K562 (cell line): ENCODE measurements around the gene ZNHIT2. TPM values are rescaled to one million over a fixed set of nuclear protein-coding genes. Genes with fewer than 3 reads are reported as not detected.

Experiments used
- BHLHE40 ChIP-seq: IDR thresholded peaks from 2 replicates; pipeline ENCODE4 v1.6.1; 2011; ENCODE audit warnings: low read length, improper control_type of control experiment
- DEAF1 ChIP-seq: fragments of 450-650 bp; formaldehyde crosslinking; IDR thresholded peaks from 2 replicates; pipeline ENCODE4 v1.4.0; 2020; ENCODE audit warnings: mild to moderate bottlenecking, moderate library complexity
- DMBX1 ChIP-seq: fragments of 250-450 bp; sonication (Bioruptor Pico); IDR thresholded peaks from 2 replicates; pipeline ENCODE4 v1.8.0; 2022; ENCODE audit warnings: inconsistent platforms, mild to moderate bottlenecking, moderate library complexity, borderline replicate concordance
- E2F5 ChIP-seq: sonication (generic); formaldehyde crosslinking; IDR thresholded peaks from 2 replicates; pipeline ENCODE4 v1.8.0; 2022; ENCODE audit warnings: mild to moderate bottlenecking, missing genetic modification reagents
- EP300 ChIP-seq: IDR thresholded peaks from 2 replicates; pipeline ENCODE4 v1.6.1; 2012; ENCODE audit warnings: low read length, improper control_type of control experiment
- ESRRB ChIP-seq: fragments of 250-450 bp; sonication (Bioruptor Pico); IDR thresholded peaks from 2 replicates; pipeline ENCODE4 v1.5.0; 2020; ENCODE audit warnings: mild to moderate bottlenecking, moderate library complexity, borderline replicate concordance
- HEY1 ChIP-seq: fragments of 250-450 bp; sonication (Bioruptor Pico); IDR thresholded peaks from 2 replicates; pipeline ENCODE4 v1.5.0; 2020; ENCODE audit warnings: mild to moderate bottlenecking, moderate library complexity, borderline replicate concordance
- MIER1 ChIP-seq: fragments of 450-650 bp; IDR thresholded peaks from 2 replicates; pipeline ENCODE4 v1.6.1; 2016; ENCODE audit warnings: antibody characterized with exemption, mild to moderate bottlenecking, low read depth
- MXI1 ChIP-seq: IDR thresholded peaks from 2 replicates; pipeline ENCODE4 v1.6.1; 2011; ENCODE audit warnings: low read depth, mild to moderate bottlenecking, improper control_type of control experiment, low read length
- NFATC3 ChIP-seq: fragments of 450-650 bp; IDR thresholded peaks from 2 replicates; pipeline ENCODE4 v1.6.1; 2017; ENCODE audit warnings: mild to moderate bottlenecking
- NR4A1 ChIP-seq, 2 experiments: fragments of 250-450 bp in 1 of 2; fragments of 450-650 bp in 1 of 2; sonication (Bioruptor Pico) in 1 of 2; IDR thresholded peaks; 2 replicates each; pipeline versions ENCODE4 v1.4.0 to v1.6.1; 2016 to 2020; ENCODE audit warnings: mild to moderate bottlenecking in 2 of 2, missing compliant biosample characterization in 1 of 2, missing genetic modification characterization in 1 of 2, moderate library complexity in 1 of 2
- OTX1 ChIP-seq: fragments of 450-650 bp; formaldehyde crosslinking; IDR thresholded peaks from 2 replicates; pipeline ENCODE4 v1.4.0; 2022; ENCODE audit warnings: mild to moderate bottlenecking
- PHB2 ChIP-seq: fragments of 450-650 bp; IDR thresholded peaks from 2 replicates; pipeline ENCODE4 v1.6.1; 2017; ENCODE audit warnings: low read depth
- RBM14 ChIP-seq: fragments of 200-400 bp; formaldehyde crosslinking; IDR thresholded peaks from 2 replicates; pipeline ENCODE4 v1.6.1; 2018; ENCODE audit warnings: low read depth, mild to moderate bottlenecking, low read length, moderate library complexity, borderline replicate concordance; ENCODE audit not compliant: insufficient read depth
- TGIF2 ChIP-seq: sonication (generic); formaldehyde crosslinking; IDR thresholded peaks from 2 replicates; pipeline ENCODE4 v1.8.1; 2022; ENCODE audit warnings: mild to moderate bottlenecking, missing genetic modification reagents, moderate library complexity
- THRA ChIP-seq: fragments of 450-650 bp; IDR thresholded peaks from 2 replicates; pipeline ENCODE4 v1.6.1; 2017; ENCODE audit warnings: mild to moderate bottlenecking, moderate library complexity
- TRIM28 ChIP-seq: fragments of 450-650 bp; IDR thresholded peaks from 2 replicates; pipeline ENCODE4 v1.6.1; 2017
- TSC22D4 ChIP-seq: fragments of 450-650 bp; IDR thresholded peaks from 2 replicates; pipeline ENCODE4 v1.6.1; 2016; ENCODE audit warnings: missing genetic modification characterization, missing biosample characterization, control low read depth
- ZNF282 ChIP-seq: sonication (generic); formaldehyde crosslinking; IDR thresholded peaks from 2 replicates; pipeline ENCODE4 v1.8.1; 2023; ENCODE audit warnings: missing genetic modification reagents
- ZNF561 ChIP-seq: fragments of 450-650 bp; formaldehyde crosslinking; conservative IDR thresholded peaks from 2 replicates; pipeline ENCODE4 v1.4.0; 2020; ENCODE audit warnings: mild to moderate bottlenecking, moderate library complexity
- ZNF75A ChIP-seq: fragments of 450-650 bp; formaldehyde crosslinking; IDR thresholded peaks from 2 replicates; pipeline ENCODE4 v1.4.0; 2020; ENCODE audit warnings: mild to moderate bottlenecking
- ZZZ3 ChIP-seq: fragments of 450-650 bp; IDR thresholded peaks from 2 replicates; pipeline ENCODE4 v1.6.1; 2016; ENCODE audit warnings: antibody characterized with exemption, mild to moderate bottlenecking, moderate library complexity
- polyA plus RNA-seq, 8 experiments: library from polyadenylated mRNA; depleted of rRNA in 4 of 8; stranded (reverse) in 5 of 8; unstranded in 3 of 8; fragments of >200 nt; fragmentation: Nextera tagmentation in 2 of 8; fragmentation: Illumina TruSeq in 1 of 8; extraction: Ambion mirVana in 2 of 8; extraction: Trizol in 1 of 8; gene quantifications; 2 replicates each; pipeline versions ENCODE4 v1.2.1 to v1.2.3, GENCODE V29; 2011 to 2014; ENCODE audit warnings: inconsistent platforms in 1 of 8, missing spikeins in 1 of 8
- total RNA-seq, 7 experiments: library from RNA; depleted of rRNA in 6 of 7; stranded (reverse); fragments of >200 nt in 6 of 7; fragmentation: Illumina TruSeq in 2 of 7; extraction: Trizol in 2 of 7; gene quantifications; 2 replicates each; pipeline versions ENCODE4 v1.2.1 to v1.2.3, GENCODE V29; 2011 to 2021; ENCODE audit warnings: low replicate concordance in 1 of 7
- TF ChIP-seq, protein P1 (sequence below): fragments of 450-650 bp; IDR thresholded peaks from 2 replicates; pipeline ENCODE4 v1.6.1; 2016; ENCODE audit warnings: antibody characterized with exemption

The ZNHIT2 gene
- total and polyA plus RNA-seq, 9 of the 15 experiments (the other 6 are each of a cell fraction or from before 2014, with no cell fraction given) = 0.08 to 39.0 (median 2.5) TPM

- TF ChIP-seq TSC22D4 (no peak), ZNF282 (CRISPR knock-in tag) (no peak), OTX1 (CRISPR knock-in tag) (peak; percentile 90), RBM14 (no peak), DEAF1 (peak; percentile 43), ESRRB (CRISPR knock-in tag) (no peak), BHLHE40 (peak; percentile 72), E2F5 (CRISPR knock-in tag) (no peak), MIER1 (peak; percentile 44; the same call in 1 of the 2 replicates), ZNF75A (CRISPR knock-in tag) (no peak), THRA (no peak), EP300 (peak; percentile 70), HEY1 (CRISPR knock-in tag) (no peak), TGIF2 (no peak), ZNF561 (no peak), NFATC3 (peak; percentile 83; the same call in 1 of the 2 replicates), ZZZ3 (no peak), DMBX1 (CRISPR knock-in tag) (peak; percentile 82), TRIM28 (peak; percentile 81; the same call in 1 of the 2 replicates), PHB2 (no peak), MXI1 (peak; percentile 79), NR4A1 (CRISPR knock-in tag; IDR thresholded peaks at IDR 0.05) (no peak), NR4A1 (tag; IDR thresholded peaks at IDR 0.05) (peak; percentile 90)
- TF ChIP-seq, protein P1, sequence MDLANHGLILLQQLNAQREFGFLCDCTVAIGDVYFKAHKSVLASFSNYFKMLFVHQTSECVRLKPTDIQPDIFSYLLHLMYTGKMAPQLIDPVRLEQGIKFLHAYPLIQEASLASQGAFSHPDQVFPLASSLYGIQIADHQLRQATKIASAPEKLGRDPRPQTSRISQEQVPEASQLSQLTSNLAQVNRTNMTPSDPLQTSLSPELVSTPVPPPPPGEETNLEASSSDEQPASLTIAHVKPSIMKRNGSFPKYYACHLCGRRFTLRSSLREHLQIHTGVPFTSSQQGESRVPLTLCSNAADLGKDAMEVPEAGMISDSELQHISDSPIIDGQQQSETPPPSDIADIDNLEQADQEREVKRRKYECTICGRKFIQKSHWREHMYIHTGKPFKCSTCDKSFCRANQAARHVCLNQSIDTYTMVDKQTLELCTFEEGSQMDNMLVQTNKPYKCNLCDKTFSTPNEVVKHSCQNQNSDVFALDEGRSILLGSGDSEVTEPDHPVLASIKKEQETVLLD = peak; percentile 73; the same call in 1 of the 2 replicates
Measured at GRCh38 chr11:65095974-65096806, 21.3 kb downstream of the ZNHIT2 start, which contains the start of gene VPS51 (continued).
